Common myeloid progenitor, CD34-positive (primary cell): Measurements from ENCODE around the gene TWIST1.

ENCODE experiments used
- CTCF ChIA-PET: fragments of 350-600 bp; sonication (Branson Sonifier 250); formaldehyde crosslinking; loops from one replicate; lab custom pipeline; 2021; ENCODE audit warnings: antibody characterized with exemption; lab: Charles Lee
- POLR2A ChIA-PET: fragments of 350-600 bp; sonication (Branson Sonifier 250); formaldehyde crosslinking; loops from one replicate; lab custom pipeline; 2021; ENCODE audit warnings: antibody characterized with exemption; lab: Charles Lee
- DNase-seq, 3 donors: peaks; one replicate each; pipeline versions ENCODE4 v3.0.0 to v3.0.0-alpha.2; 2013
- H3K27ac ChIP-seq, 2 experiments: 1 replicate in 1 of 2; 2 replicates in 1 of 2; pipeline ENCODE4 v1.7.0; 2013; ENCODE audit warnings: inconsistent platforms in 2 of 2, low read length in 2 of 2, mild to moderate bottlenecking in 2 of 2, low read depth in 1 of 2, moderate library complexity in 1 of 2; ENCODE audit not compliant: severe bottlenecking in 2 of 2, insufficient read depth in 1 of 2, poor library complexity in 1 of 2
- H3K27me3 ChIP-seq, 5 experiments: replicated peaks in 2 of 5; 1 replicate in 3 of 5; 2 replicates in 2 of 5; pipeline versions ENCODE4 v1.6.1 to v1.7.0; 2013; ENCODE audit warnings: low read length in 4 of 5, mild to moderate bottlenecking in 2 of 5, moderate library complexity in 2 of 5, inconsistent platforms in 1 of 5; ENCODE audit not compliant: insufficient read depth in 5 of 5, control insufficient read depth in 4 of 5
- H3K36me3 ChIP-seq, 4 experiments: 1 replicate in 2 of 4; 2 replicates in 2 of 4; pipeline versions ENCODE4 v1.6.1 to v1.7.0; 2013; ENCODE audit warnings: low read length in 3 of 4, control low read depth in 1 of 4, mild to moderate bottlenecking in 1 of 4; ENCODE audit not compliant: control insufficient read depth in 4 of 4, insufficient read depth in 4 of 4
- H3K4me1 ChIP-seq, 4 experiments: 1 replicate in 3 of 4; 2 replicates in 1 of 4; pipeline versions ENCODE4 v1.6.1 to v1.7.1; 2013; ENCODE audit warnings: low read length in 3 of 4, mild to moderate bottlenecking in 3 of 4, control low read depth in 1 of 4, inconsistent platforms in 1 of 4, moderate library complexity in 1 of 4; ENCODE audit not compliant: control insufficient read depth in 4 of 4, insufficient read depth in 4 of 4; ENCODE audit errors: control extremely low read depth in 1 of 4
- H3K4me3 ChIP-seq, 7 experiments: 1 replicate in 4 of 7; 2 replicates in 3 of 7; pipeline versions ENCODE4 v1.5.1 to v1.7.0; 2013; ENCODE audit warnings: mild to moderate bottlenecking in 7 of 7, low read length in 6 of 7, moderate library complexity in 6 of 7, inconsistent platforms in 2 of 7, low read depth in 2 of 7, control low read depth in 1 of 7; ENCODE audit not compliant: insufficient read depth in 4 of 7, control insufficient read depth in 1 of 7; ENCODE audit errors: extremely low read depth in 1 of 7
- H3K9me3 ChIP-seq, 5 experiments: 1 replicate in 4 of 5; 2 replicates in 1 of 5; pipeline versions ENCODE4 v1.6.1 to v1.7.1; 2013; ENCODE audit warnings: low read length in 4 of 5, mild to moderate bottlenecking in 2 of 5, inconsistent platforms in 1 of 5, low read depth in 1 of 5, moderate library complexity in 1 of 5; ENCODE audit not compliant: control insufficient read depth in 4 of 5, insufficient read depth in 2 of 5; ENCODE audit errors: control extremely low read depth in 1 of 5
- WGBS: methylation state at CpG from one replicate; pipeline ENCODE4 v1.1.5; 2013; ENCODE audit not compliant: insufficient coverage; 5-methylcytosine and 5-hydroxymethylcytosine counted together

TWIST1 gene

GRCh38 chr7:19095353-19095860 lies 22.0 kb downstream of the TWIST1 start:
- Histone ChIP-seq H3K4me3 (no peak overlapping the region), H3K36me3 (no peaks in the 10 kb centered on the region), H3K4me1 (no peaks in the 10 kb centered on the region), H3K27me3 (peaks cover 8 to 59% (median 21%) of the 10 kb centered on the region in 5 experiments), H3K27ac (no peak overlapping the region), H3K9me3 (no peaks in the 10 kb centered on the region)
- DNase-seq: no peak
- ChIA-PET POLR2A (no interaction called here), CTCF (interaction anchor here (1.1 to 1.8 kb wide), 3 partner anchors 10 to 24 kb away, joined by 3 to 4 read pairs (median 4); no protein-coding TSS in a partner anchor)
- no CpG with 5 or more reads among the region's 5 CpGs for WGBS

- ChIA-PET CTCF (interaction anchor here (1.3 kb wide), 1 partner anchor 10 kb away, joined by 4 read pairs; no protein-coding TSS in a partner anchor), POLR2A (no interaction called here)
- no CpG with 5 or more reads among the region's 3 CpGs for WGBS
- H3K36me3 ChIP-seq: no peaks in the 10 kb centered on the region
- no peaks in the 10 kb centered on the region for H3K4me1 ChIP-seq
- DNase-seq: no peak
- H3K4me3 ChIP-seq: no peak overlapping the region
- H3K9me3 ChIP-seq: no peaks in the 10 kb centered on the region
- peaks cover 8 to 53% (median 17%) of the 10 kb centered on the region in 5 experiments for H3K27me3 ChIP-seq
- no peak overlapping the region for H3K27ac ChIP-seq
Observed at GRCh38 chr7:19094598-19095352, 22.7 kb downstream of the TWIST1 start.

GRCh38 chr7:19094138-19094537 lies 23.3 kb downstream of the TWIST1 start:
- Histone ChIP-seq H3K27me3 (peaks cover 7 to 49% (median 15%) of the 10 kb centered on the region in 5 experiments), H3K4me1 (no peaks in the 10 kb centered on the region), H3K27ac (no peak overlapping the region), H3K4me3 (no peak overlapping the region), H3K9me3 (no peaks in the 10 kb centered on the region), H3K36me3 (no peaks in the 10 kb centered on the region)
- no peak for DNase-seq
- no CpG with 5 or more reads among the region's 1 CpG for WGBS
- CTCF ChIA-PET: interaction anchor here (1.3 kb wide), 1 partner anchor 11 kb away, joined by 4 read pairs; no protein-coding TSS in a partner anchor
- POLR2A ChIA-PET: no interaction called here

- ChIA-PET CTCF (no interaction called here), POLR2A (no interaction called here)
- WGBS: 100% methylated on average over 2 of the region's 6 CpGs
- Histone ChIP-seq H3K4me3 (no peak overlapping the region), H3K36me3 (no peaks in the 10 kb centered on the region), H3K9me3 (peaks cover 0 to 5% (median 0%) of the 10 kb centered on the region in 5 experiments), H3K27me3 (peaks cover 0 to 28% (median 13%) of the 10 kb centered on the region in 5 experiments), H3K4me1 (no peaks in the 10 kb centered on the region), H3K27ac (no peak overlapping the region)
- no peak for DNase-seq
Observed at GRCh38 chr7:19091550-19092200, 25.8 kb downstream of the TWIST1 start.

GRCh38 chr7:19090526-19090925 lies 26.9 kb downstream of the TWIST1 start:
- Histone ChIP-seq H3K27me3 (peaks cover 0 to 18% (median 11%) of the 10 kb centered on the region in 5 experiments), H3K9me3 (peaks cover 0 to 7% (median 0%) of the 10 kb centered on the region in 5 experiments), H3K4me1 (no peaks in the 10 kb centered on the region), H3K4me3 (no peak overlapping the region), H3K36me3 (no peaks in the 10 kb centered on the region), H3K27ac (no peak overlapping the region)
- WGBS: no CpG with 5 or more reads among the region's 2 CpGs
- no peak for DNase-seq
- ChIA-PET POLR2A (no interaction called here), CTCF (interaction anchor here (1.0 to 1.6 kb wide), 2 partner anchors 9 to 76 kb away, joined by 3 read pairs; no protein-coding TSS in a partner anchor)

- Histone ChIP-seq H3K4me3 (no peak overlapping the region), H3K27ac (no peak overlapping the region), H3K4me1 (no peaks in the 10 kb centered on the region), H3K27me3 (peaks cover 0 to 11% (median 6%) of the 10 kb centered on the region in 5 experiments), H3K9me3 (peaks cover 0 to 7% (median 0%) of the 10 kb centered on the region in 5 experiments), H3K36me3 (no peaks in the 10 kb centered on the region)
- ChIA-PET CTCF (interaction anchor here (0.6 to 1.6 kb wide), 3 partner anchors 10 to 740 kb away, joined by 3 read pairs; no protein-coding TSS in a partner anchor), POLR2A (interaction anchor here (0.5 kb wide), 1 partner anchor 17 kb away, joined by 3 read pairs; no protein-coding TSS in a partner anchor)
- WGBS: 0% methylated on average over 1 of the region's 3 CpGs
- peak in 2 of 3 donors; percentile 50 to 56 for DNase-seq
Observed at GRCh38 chr7:19089797-19090196, 27.6 kb downstream of the TWIST1 start.
